ENCODE results near the gene C16orf96. TPM values are rescaled to one million over a fixed set of nuclear protein-coding genes. Genes with fewer than 3 reads are reported as not detected.

C16orf96 gene
- total RNA-seq, 1 experiment from 2014 or later: 0.10 TPM

DNA sequence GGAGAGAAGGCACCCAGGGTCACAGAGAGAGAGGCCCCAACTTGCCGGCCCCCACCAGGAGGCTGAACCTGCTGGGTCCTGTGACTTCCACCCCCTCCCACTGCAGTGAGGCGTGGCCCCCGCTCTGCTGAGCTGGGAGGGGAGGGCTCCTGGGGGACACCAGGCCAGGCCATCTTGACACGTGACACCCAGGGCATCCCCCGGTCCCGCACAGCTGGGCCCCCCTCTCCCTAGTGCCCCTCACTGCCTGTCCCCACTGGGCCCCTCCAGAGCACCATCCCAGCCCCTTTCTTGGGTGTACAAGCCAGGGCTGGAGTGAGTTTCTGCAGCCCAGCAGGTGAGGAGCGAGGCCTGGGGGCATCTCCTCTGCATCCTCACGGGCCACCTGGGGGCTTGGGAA, 46.2 kb downstream of the C16orf96 start:
- DNase-seq (ENCODE audit: low read depth, low spot score) (no peak), ATAC-seq (no peak)
- no peaks in the 10 kb centered on the region for H3K79me2 ChIP-seq (ENCODE audit: insufficient read depth, low read length)
- ChIA-PET CTCF (no interaction called here), POLR2A (no interaction called here), RAD21 (ENCODE audit: low non-redundant PET in 1 of 2, low total read pairs in 2 of 2, uncharacterized antibody in 2 of 2, unreplicated experiment in 2 of 2) (no interaction called here)
- H3K9me3 ChIP-seq (ENCODE audit: control insufficient read depth in 1 of 2, insufficient read depth in 1 of 2, low read depth in 1 of 2, low read length in 2 of 2): no peaks in the 10 kb centered on the region
- no peaks in the 10 kb centered on the region for H4K20me1 ChIP-seq (ENCODE audit: insufficient read depth)
- no peaks in the 10 kb centered on the region for H3K27me3 ChIP-seq (ENCODE audit: insufficient read depth, low read length)
- H3K4me2 ChIP-seq (ENCODE audit: low read length): no peak overlapping the region
- no peaks in the 10 kb centered on the region for H3K36me3 ChIP-seq (ENCODE audit: control insufficient read depth in 1 of 2, insufficient read depth in 2 of 2, low read length in 2 of 2)
- TF ChIP-seq SIN3A (IDR thresholded peaks at IDR 0.05; ENCODE audit: low read depth) (no peak), EGR1 (IDR thresholded peaks at IDR 0.05; ENCODE audit: low read depth) (no peak), CEBPB (IDR thresholded peaks at IDR 0.05; ENCODE audit: low read depth) (no peak), ZBTB33 (IDR thresholded peaks at IDR 0.05; ENCODE audit: extremely low read depth, insufficient replicate concordance, low read length) (no peak), ZNF274 (IDR thresholded peaks at IDR 0.05; ENCODE audit: low read depth, low read length) (no peak)
- H3K9ac ChIP-seq (ENCODE audit: low read length): no peak overlapping the region
- H3K9me2 ChIP-seq (ENCODE audit: insufficient read depth): no peaks in the 10 kb centered on the region
- no peak overlapping the region for H2AFZ ChIP-seq (ENCODE audit: low read depth, low read length, poor library complexity, severe bottlenecking)
- no TSS peak for BruUV-seq (replicated peaks)
- H3K4me1 ChIP-seq (ENCODE audit: control insufficient read depth in 1 of 2, insufficient read depth in 2 of 2, low read length in 2 of 2): no peaks in the 10 kb centered on the region
- no peak overlapping the region for H3K4me3 ChIP-seq (replicated peaks in 1 of 2; ENCODE audit: low read depth in 1 of 2, low read length in 2 of 2)
- intact Hi-C loops (cut with micrococcal nuclease): no loop called here
- H3K27ac ChIP-seq (ENCODE audit: low read depth, low read length): no peak overlapping the region

GRCh38 chr16:4603624-4604170, 47.6 kb downstream of the C16orf96 start:
- Histone ChIP-seq H3K9me3 (ENCODE audit: control insufficient read depth in 1 of 2, insufficient read depth in 1 of 2, low read depth in 1 of 2, low read length in 2 of 2) (no peaks in the 10 kb centered on the region), H3K36me3 (ENCODE audit: control insufficient read depth in 1 of 2, insufficient read depth in 2 of 2, low read length in 2 of 2) (peaks cover 0 to 6% of the 10 kb centered on the region in 2 experiments; a peak in 2 of 4 replicates), H3K4me1 (ENCODE audit: control insufficient read depth in 1 of 2, insufficient read depth in 2 of 2, low read length in 2 of 2) (no peaks in the 10 kb centered on the region), H3K9ac (ENCODE audit: low read length) (no peak overlapping the region), H4K20me1 (ENCODE audit: insufficient read depth) (no peaks in the 10 kb centered on the region), H3K9me2 (ENCODE audit: insufficient read depth) (no peaks in the 10 kb centered on the region), H3K27me3 (ENCODE audit: insufficient read depth, low read length) (no peaks in the 10 kb centered on the region), H3K27ac (ENCODE audit: low read depth, low read length) (no peak overlapping the region), H3K4me2 (ENCODE audit: low read length) (no peak overlapping the region), H2AFZ (ENCODE audit: low read depth, low read length, poor library complexity, severe bottlenecking) (no peak overlapping the region), H3K4me3 (replicated peaks in 1 of 2; ENCODE audit: low read depth in 1 of 2, low read length in 2 of 2) (no peak overlapping the region), H3K79me2 (ENCODE audit: insufficient read depth, low read length) (no peaks in the 10 kb centered on the region)
- TF ChIP-seq ZFX (IDR thresholded peaks at IDR 0.05): no peak
- no peak for TF ChIP-seq YY1 (IDR thresholded peaks at IDR 0.05; ENCODE audit: extremely low read depth, insufficient replicate concordance, low read depth, low read length)
- no peak for TF ChIP-seq RAD21 (IDR thresholded peaks at IDR 0.05; ENCODE audit: low read depth)
- no peak for TF ChIP-seq FOSL1 (IDR thresholded peaks at IDR 0.05; ENCODE audit: low read depth)
- no peak for TF ChIP-seq POLR2AphosphoS5 (IDR thresholded peaks at IDR 0.05; ENCODE audit: low read depth, low read length)
- TF ChIP-seq SP1 (IDR thresholded peaks at IDR 0.05; ENCODE audit: low read depth): no peak
- no peak for TF ChIP-seq ZBTB33 (IDR thresholded peaks at IDR 0.05; ENCODE audit: extremely low read depth, insufficient replicate concordance, low read length)
- TF ChIP-seq, protein P1, sequence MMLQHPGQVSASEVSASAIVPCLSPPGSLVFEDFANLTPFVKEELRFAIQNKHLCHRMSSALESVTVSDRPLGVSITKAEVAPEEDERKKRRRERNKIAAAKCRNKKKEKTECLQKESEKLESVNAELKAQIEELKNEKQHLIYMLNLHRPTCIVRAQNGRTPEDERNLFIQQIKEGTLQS (IDR thresholded peaks at IDR 0.05): no peak
- no peak for TF ChIP-seq POLR2A (IDR thresholded peaks at IDR 0.05; ENCODE audit: borderline replicate concordance, extremely low read depth, insufficient read depth, insufficient read length)
- no peak for TF ChIP-seq ZNF274 (IDR thresholded peaks at IDR 0.05; ENCODE audit: low read depth, low read length)
- no peak for ATAC-seq
- BruUV-seq (replicated peaks): no TSS peak
- no peak for DNase-seq (ENCODE audit: low read depth, low spot score)
- intact Hi-C loops (cut with micrococcal nuclease): no loop called here
- ChIA-PET RAD21 (ENCODE audit: low non-redundant PET in 1 of 2, low total read pairs in 2 of 2, uncharacterized antibody in 2 of 2, unreplicated experiment in 2 of 2) (no interaction called here), POLR2A (no interaction called here), CTCF (no interaction called here)
